Measurements from ENCODE around the gene ARHGEF11.
"Not testable (repeated sequence)": the region's sequence is repeated elsewhere in the genome, so short reads cannot be mapped to it uniquely, and the experiment has no call there.

ARHGEF11 gene, protein sequence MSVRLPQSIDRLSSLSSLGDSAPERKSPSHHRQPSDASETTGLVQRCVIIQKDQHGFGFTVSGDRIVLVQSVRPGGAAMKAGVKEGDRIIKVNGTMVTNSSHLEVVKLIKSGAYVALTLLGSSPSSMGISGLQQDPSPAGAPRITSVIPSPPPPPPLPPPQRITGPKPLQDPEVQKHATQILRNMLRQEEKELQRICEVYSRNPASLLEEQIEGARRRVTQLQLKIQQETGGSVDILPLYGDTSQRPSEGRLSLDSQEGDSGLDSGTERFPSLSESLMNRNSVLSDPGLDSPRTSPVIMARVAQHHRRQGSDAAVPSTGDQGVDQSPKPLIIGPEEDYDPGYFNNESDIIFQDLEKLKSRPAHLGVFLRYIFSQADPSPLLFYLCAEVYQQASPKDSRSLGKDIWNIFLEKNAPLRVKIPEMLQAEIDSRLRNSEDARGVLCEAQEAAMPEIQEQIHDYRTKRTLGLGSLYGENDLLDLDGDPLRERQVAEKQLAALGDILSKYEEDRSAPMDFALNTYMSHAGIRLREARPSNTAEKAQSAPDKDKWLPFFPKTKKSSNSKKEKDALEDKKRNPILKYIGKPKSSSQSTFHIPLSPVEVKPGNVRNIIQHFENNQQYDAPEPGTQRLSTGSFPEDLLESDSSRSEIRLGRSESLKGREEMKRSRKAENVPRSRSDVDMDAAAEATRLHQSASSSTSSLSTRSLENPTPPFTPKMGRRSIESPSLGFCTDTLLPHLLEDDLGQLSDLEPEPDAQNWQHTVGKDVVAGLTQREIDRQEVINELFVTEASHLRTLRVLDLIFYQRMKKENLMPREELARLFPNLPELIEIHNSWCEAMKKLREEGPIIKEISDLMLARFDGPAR (N-terminal part only)

DNA sequence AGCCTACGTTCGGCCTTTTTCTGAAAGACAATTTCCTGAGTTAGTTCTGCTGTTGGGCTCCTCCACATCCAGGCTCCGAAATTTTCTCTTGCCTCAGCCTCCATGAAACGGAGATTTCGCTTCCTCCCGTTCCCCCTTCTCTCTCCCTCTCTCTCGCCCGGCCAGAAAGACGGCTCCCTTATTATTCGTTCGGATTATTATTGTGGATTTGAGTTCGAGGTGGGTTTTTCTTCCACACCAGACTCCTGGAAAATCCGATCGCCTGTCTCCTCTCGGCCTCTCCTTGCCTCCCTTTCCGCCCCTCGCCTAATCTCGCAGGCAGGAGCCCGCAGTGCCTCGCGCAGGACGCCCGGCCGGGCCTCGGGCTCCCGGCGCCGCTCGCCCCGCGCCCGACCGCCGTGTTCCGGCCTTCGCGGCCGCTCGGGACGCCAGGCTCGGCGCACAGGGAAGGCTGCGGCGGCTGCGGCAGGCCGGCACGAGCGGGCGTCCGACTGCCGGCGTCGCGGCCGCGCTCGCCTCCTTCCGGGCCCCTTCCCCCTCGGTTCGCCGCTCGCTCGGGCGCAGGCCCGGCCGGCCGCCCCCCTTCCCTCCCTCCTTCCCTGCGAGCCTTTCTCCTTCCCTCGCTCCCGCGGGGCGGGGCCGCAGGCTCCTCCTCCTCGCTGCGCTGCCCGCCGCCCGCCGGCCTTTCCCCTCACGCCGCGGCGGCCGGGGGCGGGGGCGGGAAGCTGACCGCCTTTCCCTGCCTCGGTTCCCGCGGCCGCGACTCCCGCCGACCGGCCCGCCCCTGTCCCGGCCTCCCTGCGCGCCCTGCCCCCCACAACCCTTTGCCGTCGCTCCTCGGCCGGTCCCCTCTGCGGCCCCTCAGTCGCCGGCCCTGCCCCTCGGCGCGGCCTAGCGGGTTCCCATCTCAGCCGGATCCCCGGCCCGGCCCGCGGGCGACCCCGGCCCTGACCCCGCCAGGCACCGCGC is at the start of gene ARHGEF11:
ARHGEF11 (minus strand) TSS at position 493 of the 969 bp plus-strand sequence. CDS start 1,412 bp downstream, outside the sequence.
- peak; percentile 98 for DNase-seq (ENCODE audit: low spot score)

DNA sequence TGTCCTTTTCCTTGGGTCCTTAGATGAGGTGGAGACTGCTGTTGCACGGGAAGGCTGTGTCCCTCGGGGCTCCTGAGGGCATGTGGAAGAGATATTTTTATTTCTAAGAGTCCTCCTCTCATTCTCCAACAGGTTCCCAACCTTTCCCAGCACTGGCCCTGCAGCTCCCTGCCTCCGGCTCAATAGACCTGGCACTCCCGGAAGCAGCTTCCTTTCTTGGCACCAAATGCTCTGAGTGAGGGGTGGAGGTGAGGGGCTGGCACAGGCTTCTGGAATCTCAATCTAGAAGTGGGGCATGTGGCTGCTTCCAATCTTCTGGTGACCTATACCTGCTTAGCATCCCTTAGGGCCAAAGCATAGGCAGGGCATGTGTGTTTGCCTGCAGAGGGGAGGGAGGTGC is 49.5 kb upstream of the ARHGEF11 start:
- DNase-seq (ENCODE audit: low spot score): no peak

GRCh38 chr1:157092831-157093230 is 47.3 kb upstream of the ARHGEF11 start:
- DNase-seq (ENCODE audit: low spot score): no peak

DNA sequence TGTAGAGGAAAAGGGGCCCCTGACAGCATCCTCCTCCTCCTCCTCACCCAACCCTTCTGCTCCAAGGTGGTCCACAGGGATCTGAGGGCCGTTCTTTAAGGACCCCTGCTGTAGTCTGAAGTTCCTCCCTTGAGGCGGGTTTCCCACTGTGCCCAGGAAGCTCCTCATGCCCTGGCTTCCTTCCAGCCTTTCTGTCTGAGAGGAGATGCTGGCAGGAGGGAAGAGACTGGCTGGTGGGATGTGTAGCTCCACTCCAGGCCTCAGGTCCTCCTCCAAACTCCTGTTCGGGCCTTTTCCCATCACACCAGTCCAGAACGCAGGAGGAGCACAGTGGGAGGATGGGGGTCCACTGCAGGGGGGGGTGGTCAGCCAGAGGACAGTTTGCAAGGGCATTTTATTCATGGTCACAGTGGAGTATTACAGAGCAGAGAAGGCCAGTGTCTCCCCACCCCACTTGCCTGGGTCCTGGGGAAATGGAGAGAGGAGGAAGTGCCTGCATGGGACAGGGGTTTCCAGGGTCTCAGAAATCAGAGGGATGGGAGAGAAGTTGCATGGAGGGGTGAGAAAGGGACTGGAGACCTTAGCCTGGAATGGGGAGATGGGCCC is 46.2 kb upstream of the ARHGEF11 start:
- no peak for DNase-seq (ENCODE audit: low spot score)

GRCh38 chr1:157091186-157091585 is 45.6 kb upstream of the ARHGEF11 start:
- DNase-seq (ENCODE audit: low spot score): no peak

DNA sequence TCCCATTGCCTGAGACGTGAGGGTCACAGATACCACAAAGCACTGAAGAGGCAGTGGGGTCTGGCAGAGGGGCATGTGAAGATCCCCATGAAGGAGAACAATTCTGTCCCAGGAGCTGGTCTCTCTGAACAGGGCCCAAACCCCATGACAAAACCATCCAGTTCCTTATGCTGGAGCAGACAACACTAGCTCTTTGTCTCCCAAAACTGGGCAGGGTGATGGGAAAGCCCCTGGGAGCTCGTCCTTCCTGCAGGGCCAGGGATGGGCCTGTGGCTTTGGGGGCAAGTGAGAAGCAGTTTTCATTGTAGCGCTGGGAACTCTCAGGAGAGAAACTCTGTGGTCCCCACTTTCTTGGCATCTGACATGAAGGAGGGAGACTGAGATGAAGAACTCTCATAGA is 45.2 kb upstream of the ARHGEF11 start:
- no peak for DNase-seq (ENCODE audit: low spot score)

GRCh38 chr1:157090196-157090647 is 44.7 kb upstream of the ARHGEF11 start:
- DNase-seq (ENCODE audit: low spot score): peak; percentile 93

DNA sequence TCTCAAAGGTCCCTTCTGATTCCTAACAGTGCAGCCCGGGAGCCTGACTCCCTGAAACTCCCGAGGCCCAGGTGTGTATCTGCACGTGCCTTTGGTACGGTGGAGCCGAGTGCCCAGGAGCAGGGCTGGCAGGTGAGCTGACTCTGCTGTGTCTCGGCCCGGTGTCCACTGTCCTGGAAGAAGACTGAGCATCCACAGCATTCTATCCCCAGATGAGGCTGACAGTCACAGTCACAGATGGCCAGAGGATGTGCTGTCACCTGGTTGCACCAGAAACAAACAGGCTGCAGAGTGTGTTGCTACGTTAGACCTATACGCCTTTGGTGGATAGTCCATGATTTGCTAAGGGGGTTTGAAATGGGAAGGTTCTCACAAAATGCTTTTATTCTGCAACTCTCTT is 44.2 kb upstream of the ARHGEF11 start:
- no peak for DNase-seq (ENCODE audit: low spot score)

DNA sequence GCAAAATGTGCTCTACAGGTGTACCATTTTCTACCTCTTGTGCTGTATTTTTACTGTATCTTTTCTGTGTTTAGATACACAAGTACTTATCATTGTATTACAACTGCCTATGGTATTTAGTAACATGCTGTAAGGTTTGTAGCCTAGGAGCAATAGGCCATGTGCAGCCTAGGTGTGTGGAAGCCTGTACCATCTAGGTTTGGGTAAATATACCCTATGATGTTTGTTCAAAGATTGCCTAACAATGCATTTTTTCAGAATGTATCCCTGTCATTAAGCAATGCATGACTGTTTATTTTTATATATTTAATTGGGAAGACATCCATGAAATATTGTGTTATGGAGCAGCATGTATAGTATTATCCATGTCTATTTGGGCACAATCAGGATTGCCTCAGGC is 43.1 kb upstream of the ARHGEF11 start:
- no peak for DNase-seq (ENCODE audit: low spot score)

- DNase-seq (ENCODE audit: low spot score): no peak
Measured at GRCh38 chr1:157087030-157087429, 41.5 kb upstream of the ARHGEF11 start.

GRCh38 chr1:157086299-157086698 is 40.8 kb upstream of the ARHGEF11 start:
- DNase-seq (ENCODE audit: low spot score): no peak

- DNase-seq (ENCODE audit: low spot score): no peak
Measured at GRCh38 chr1:157085421-157085820, 39.9 kb upstream of the ARHGEF11 start.

DNA sequence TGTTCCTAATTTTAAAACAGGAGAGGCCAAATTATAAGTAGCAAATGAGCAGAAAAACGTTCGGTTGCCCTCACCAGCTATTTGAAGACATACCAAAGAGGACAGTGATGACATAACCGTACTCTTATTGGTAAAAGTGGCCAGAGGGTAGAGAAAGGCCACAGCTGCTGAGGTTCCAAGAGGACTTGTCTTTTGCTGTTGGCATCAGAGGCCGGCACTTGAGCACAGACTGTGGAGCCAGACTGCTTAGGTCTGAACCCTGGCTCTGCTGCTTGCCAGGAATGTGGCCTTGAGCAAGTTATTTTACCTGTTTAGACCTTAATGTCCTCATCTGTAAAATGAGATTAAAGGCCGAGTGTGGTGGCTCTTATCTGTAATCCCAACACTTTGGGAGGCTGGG is 39.2 kb upstream of the ARHGEF11 start:
- no peak for DNase-seq (ENCODE audit: low spot score)

DNA sequence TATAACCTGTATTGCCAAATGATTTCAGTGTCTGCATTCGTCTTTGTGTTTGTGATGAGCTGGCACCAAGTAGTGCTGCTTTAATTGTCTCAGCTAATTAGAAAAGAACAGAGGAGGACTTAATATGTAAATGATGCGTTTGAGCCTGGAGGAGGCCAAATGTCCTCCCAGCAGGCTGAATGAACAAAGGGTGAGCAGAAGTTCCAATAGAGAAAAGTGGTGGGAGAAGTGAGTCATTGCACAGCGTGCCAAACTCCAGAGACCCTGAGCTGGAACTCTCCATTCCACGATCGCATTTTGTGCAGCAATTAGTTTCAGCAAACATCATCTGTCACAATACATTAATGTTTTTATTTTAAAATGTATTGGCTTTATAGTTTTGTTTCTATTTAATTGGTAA is 36.2 kb upstream of the ARHGEF11 start:
- DNase-seq (ENCODE audit: low spot score): no peak

GRCh38 chr1:157080714-157081113 is 35.2 kb upstream of the ARHGEF11 start:
- DNase-seq (ENCODE audit: low spot score): no peak

- DNase-seq (ENCODE audit: low spot score): no peak
Measured at GRCh38 chr1:157077394-157077793, 31.9 kb upstream of the ARHGEF11 start.

DNA sequence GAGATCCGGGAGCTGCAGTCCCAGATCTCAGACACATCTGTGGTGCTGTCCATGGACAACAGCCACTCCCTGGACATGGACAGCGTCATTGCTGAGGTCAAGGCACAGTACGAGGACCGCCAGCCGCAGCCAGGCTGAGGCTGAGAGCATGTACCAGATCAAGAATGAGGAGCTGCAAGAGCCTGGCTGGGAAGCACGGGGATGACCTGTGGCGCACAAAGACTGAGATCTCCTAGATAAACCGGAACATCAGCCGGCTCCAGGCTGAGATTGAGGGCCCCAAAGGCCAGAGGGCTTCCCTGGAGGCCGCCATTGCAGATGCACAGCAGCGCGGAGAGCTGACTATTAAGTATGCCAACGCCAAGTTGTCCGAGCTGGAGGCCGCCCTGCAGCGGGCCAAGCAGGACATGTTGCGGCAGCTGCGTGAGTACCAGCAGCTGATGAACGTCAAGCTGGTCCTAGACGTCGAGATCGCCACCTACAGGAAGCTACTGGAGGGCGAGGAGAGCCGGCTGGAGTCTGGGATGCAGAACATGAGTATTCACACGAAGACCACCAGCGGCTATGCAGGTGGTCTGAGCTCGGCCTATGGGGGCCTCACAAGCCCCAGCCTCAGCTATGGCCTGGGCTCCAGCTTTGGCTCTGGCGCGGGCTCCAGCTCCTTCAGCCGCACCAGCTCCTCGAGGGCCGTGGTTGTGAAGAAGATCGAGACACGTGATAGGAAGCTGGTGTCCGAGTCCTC is 28.6 kb upstream of the ARHGEF11 start:
- DNase-seq (ENCODE audit: low spot score): peak; percentile 84

DNA sequence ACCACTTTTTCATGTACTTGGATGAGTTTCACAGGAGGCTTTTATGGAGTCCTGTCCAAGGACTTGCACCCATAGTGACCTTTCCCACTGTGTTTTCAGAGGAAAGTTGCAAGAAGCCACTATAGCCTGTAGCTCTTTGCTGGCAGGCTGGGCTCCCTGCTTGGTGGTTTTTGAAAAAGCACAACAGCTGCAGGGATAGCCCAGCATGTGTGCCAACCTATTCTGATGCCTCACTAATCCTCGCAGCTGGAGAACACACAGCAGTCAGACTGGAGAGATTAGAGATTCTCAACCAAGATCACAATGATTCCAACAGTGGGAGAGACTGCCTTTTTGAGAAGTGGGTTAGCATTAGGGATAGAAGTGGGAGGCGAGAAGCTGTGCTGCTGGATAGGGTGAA is 24.1 kb upstream of the ARHGEF11 start:
- no peak for DNase-seq (ENCODE audit: low spot score)

DNA sequence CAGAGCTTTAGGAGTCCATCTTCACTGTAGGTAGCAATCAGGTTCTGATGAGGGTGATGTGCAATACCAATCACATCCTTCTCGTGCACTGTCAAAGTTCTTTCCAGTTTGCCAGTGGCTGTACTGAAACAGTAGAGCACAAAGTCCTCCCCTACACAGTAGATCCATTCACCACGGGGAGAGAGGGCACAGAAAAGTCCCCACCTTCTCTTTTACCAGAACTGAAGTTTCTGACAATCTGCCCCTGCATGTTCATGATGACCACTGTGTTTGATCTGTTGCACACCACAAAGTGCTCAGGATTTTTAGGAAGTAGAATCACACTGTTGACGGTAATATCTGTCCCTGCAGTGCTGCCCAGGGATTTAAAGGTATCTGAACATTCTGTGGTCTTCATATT is 13.7 kb upstream of the ARHGEF11 start:
- not testable (repeated sequence) for DNase-seq (ENCODE audit: low spot score)

GRCh38 chr1:157056269-157056668 is 10.7 kb upstream of the ARHGEF11 start:
- no peak for DNase-seq (ENCODE audit: low spot score)

- not testable (repeated sequence) for DNase-seq (ENCODE audit: low spot score)
Measured at GRCh38 chr1:157055729-157056128, 10.2 kb upstream of the ARHGEF11 start.
